ENCODE measurements around the gene DCTN3.

DCTN3 gene

GRCh38 chr9:34568774-34569173 is 51.5 kb downstream of the DCTN3 start:
- Histone ChIP-seq H3K9ac (ENCODE audit: low read length) (no peak overlapping the region), H3K4me1 (ENCODE audit: control insufficient read depth, insufficient read depth, low read length) (peaks cover 50% of the 10 kb centered on the region), H3K36me3 (ENCODE audit: control insufficient read depth, insufficient read depth, low read length) (no peaks in the 10 kb centered on the region), H3K27me3 (ENCODE audit: control insufficient read depth, insufficient read depth, low read length) (peaks cover 5% of the 10 kb centered on the region; the same call in 1 of the 2 replicates), H3K27ac (ENCODE audit: low read depth, low read length) (no peak overlapping the region), H3K4me3 (ENCODE audit: low read depth, low read length) (no peak overlapping the region), H3K9me3 (ENCODE audit: control insufficient read depth, insufficient read depth, low read depth, low read length) (no peaks in the 10 kb centered on the region)

- H3K9ac ChIP-seq (ENCODE audit: low read length) = no peak overlapping the region
- peaks cover 47% of the 10 kb centered on the region for H3K4me1 ChIP-seq (ENCODE audit: control insufficient read depth, insufficient read depth, low read length)
- H3K4me3 ChIP-seq (ENCODE audit: low read depth, low read length) = no peak overlapping the region
- no peak overlapping the region for H3K27ac ChIP-seq (ENCODE audit: low read depth, low read length)
- peaks cover 10% of the 10 kb centered on the region; the same call in 1 of the 2 replicates for H3K27me3 ChIP-seq (ENCODE audit: control insufficient read depth, insufficient read depth, low read length)
- no peaks in the 10 kb centered on the region for H3K9me3 ChIP-seq (ENCODE audit: control insufficient read depth, insufficient read depth, low read depth, low read length)
- no peaks in the 10 kb centered on the region for H3K36me3 ChIP-seq (ENCODE audit: control insufficient read depth, insufficient read depth, low read length)
These were observed 52.2 kb downstream of the DCTN3 start for GRCh38 chr9:34568133-34568532.

GRCh38 chr9:34566972-34567371 is 53.3 kb downstream of the DCTN3 start:
- H3K27ac ChIP-seq (ENCODE audit: low read depth, low read length) = no peak overlapping the region
- no peaks in the 10 kb centered on the region for H3K9me3 ChIP-seq (ENCODE audit: control insufficient read depth, insufficient read depth, low read depth, low read length)
- H3K9ac ChIP-seq (ENCODE audit: low read length) = no peak overlapping the region
- H3K27me3 ChIP-seq (ENCODE audit: control insufficient read depth, insufficient read depth, low read length) = peaks cover 10% of the 10 kb centered on the region; the same call in 1 of the 2 replicates
- H3K36me3 ChIP-seq (ENCODE audit: control insufficient read depth, insufficient read depth, low read length) = no peaks in the 10 kb centered on the region
- peaks cover 47% of the 10 kb centered on the region for H3K4me1 ChIP-seq (ENCODE audit: control insufficient read depth, insufficient read depth, low read length)
- no peak overlapping the region for H3K4me3 ChIP-seq (ENCODE audit: low read depth, low read length)

GRCh38 chr9:34566322-34566721 is 54.0 kb downstream of the DCTN3 start:
- Histone ChIP-seq H3K9me3 (ENCODE audit: control insufficient read depth, insufficient read depth, low read depth, low read length) (no peaks in the 10 kb centered on the region), H3K36me3 (ENCODE audit: control insufficient read depth, insufficient read depth, low read length) (no peaks in the 10 kb centered on the region), H3K27me3 (ENCODE audit: control insufficient read depth, insufficient read depth, low read length) (peaks cover 10% of the 10 kb centered on the region; the same call in 1 of the 2 replicates), H3K4me1 (ENCODE audit: control insufficient read depth, insufficient read depth, low read length) (peaks cover 46% of the 10 kb centered on the region), H3K4me3 (ENCODE audit: low read depth, low read length) (no peak overlapping the region), H3K27ac (ENCODE audit: low read depth, low read length) (no peak overlapping the region), H3K9ac (ENCODE audit: low read length) (no peak overlapping the region)

DNA sequence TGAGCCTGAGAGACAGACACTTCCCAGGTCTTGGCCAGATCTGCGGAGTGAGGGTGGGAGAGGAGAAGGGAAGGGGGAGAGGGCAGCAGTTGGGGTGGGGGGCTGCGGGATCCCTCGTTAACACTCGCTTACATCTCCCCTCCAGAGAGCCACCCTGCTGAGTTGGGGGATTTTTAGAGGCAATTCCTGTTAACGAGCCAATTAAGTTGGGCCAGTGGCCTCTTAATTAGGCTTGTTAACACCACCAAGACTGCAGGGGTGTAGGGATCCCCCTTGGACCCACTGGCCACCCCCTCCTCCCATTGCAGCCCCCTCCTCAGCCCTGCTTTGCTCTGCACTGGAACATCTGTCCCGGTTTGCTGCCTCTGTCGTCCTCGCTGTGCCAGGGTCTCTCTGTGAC is 54.4 kb downstream of the DCTN3 start:
- peaks cover 42% of the 10 kb centered on the region for H3K4me1 ChIP-seq (ENCODE audit: control insufficient read depth, insufficient read depth, low read length)
- H3K9me3 ChIP-seq (ENCODE audit: control insufficient read depth, insufficient read depth, low read depth, low read length) = no peaks in the 10 kb centered on the region
- H3K36me3 ChIP-seq (ENCODE audit: control insufficient read depth, insufficient read depth, low read length) = no peaks in the 10 kb centered on the region
- H3K9ac ChIP-seq (ENCODE audit: low read length) = no peak overlapping the region
- peaks cover 10% of the 10 kb centered on the region; the same call in 1 of the 2 replicates for H3K27me3 ChIP-seq (ENCODE audit: control insufficient read depth, insufficient read depth, low read length)
- H3K27ac ChIP-seq (ENCODE audit: low read depth, low read length) = no peak overlapping the region
- no peak overlapping the region for H3K4me3 ChIP-seq (ENCODE audit: low read depth, low read length)

DNA sequence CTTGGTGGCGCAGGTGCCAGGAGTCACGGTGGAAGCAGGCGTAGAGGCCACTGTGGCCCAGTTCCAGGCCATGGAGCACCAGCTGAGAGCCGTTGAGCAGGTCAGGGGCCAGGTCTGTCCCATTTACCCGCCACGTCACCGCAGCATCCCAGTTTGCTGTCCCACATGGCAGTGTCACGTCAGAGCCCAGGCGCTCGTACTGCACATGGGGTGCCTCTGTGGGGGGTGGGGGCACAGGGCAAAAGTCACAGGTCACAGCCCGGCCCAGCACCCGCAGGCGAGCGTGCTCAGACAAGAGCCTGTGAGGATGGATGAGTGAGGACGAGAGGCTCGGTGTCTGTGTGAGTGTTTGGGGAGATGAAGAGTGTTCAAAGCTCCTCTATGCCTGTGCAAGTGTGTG is 55.7 kb downstream of the DCTN3 start:
- Histone ChIP-seq H3K27ac (ENCODE audit: low read depth, low read length) (no peak overlapping the region), H3K4me3 (ENCODE audit: low read depth, low read length) (no peak overlapping the region), H3K27me3 (ENCODE audit: control insufficient read depth, insufficient read depth, low read length) (peaks cover 10% of the 10 kb centered on the region; the same call in 1 of the 2 replicates), H3K9ac (ENCODE audit: low read length) (no peak overlapping the region), H3K4me1 (ENCODE audit: control insufficient read depth, insufficient read depth, low read length) (peaks cover 37% of the 10 kb centered on the region), H3K9me3 (ENCODE audit: control insufficient read depth, insufficient read depth, low read depth, low read length) (no peaks in the 10 kb centered on the region), H3K36me3 (ENCODE audit: control insufficient read depth, insufficient read depth, low read length) (no peaks in the 10 kb centered on the region)

Data from HUES6 (cell line).